ENCODE results near the gene ZNF124. TPM values are rescaled to one million over a fixed set of nuclear protein-coding genes. Genes with fewer than 3 reads are reported as not detected.
"Not testable (repeated sequence)": the region's sequence is repeated elsewhere in the genome, so short reads cannot be mapped to it uniquely, and the experiment has no call there.

The ZNF124 gene
- total and polyA plus RNA-seq, 2 experiments from 2014 or later = 23.2 to 43.9 TPM

DNA sequence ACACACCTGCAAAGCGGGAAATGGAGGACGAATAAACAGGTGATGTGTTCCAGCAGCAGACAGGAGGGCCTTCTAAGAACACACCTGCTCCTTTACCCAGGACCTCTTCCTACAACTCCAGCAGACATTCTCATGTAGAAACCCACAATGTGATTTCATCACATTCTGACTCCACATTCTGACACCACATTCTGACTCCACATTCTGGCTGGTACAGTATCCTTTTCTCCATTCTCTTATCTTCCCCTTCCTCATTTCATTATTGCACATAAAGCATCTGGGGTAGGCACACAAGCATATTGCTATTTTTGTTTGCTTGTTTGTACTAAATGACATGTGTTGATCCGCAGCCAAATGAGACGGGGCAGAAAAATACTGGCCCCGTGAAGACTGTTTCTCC lies 3.6 kb upstream of the ZNF124 start (continued):
- TF ChIP-seq, protein P1, sequence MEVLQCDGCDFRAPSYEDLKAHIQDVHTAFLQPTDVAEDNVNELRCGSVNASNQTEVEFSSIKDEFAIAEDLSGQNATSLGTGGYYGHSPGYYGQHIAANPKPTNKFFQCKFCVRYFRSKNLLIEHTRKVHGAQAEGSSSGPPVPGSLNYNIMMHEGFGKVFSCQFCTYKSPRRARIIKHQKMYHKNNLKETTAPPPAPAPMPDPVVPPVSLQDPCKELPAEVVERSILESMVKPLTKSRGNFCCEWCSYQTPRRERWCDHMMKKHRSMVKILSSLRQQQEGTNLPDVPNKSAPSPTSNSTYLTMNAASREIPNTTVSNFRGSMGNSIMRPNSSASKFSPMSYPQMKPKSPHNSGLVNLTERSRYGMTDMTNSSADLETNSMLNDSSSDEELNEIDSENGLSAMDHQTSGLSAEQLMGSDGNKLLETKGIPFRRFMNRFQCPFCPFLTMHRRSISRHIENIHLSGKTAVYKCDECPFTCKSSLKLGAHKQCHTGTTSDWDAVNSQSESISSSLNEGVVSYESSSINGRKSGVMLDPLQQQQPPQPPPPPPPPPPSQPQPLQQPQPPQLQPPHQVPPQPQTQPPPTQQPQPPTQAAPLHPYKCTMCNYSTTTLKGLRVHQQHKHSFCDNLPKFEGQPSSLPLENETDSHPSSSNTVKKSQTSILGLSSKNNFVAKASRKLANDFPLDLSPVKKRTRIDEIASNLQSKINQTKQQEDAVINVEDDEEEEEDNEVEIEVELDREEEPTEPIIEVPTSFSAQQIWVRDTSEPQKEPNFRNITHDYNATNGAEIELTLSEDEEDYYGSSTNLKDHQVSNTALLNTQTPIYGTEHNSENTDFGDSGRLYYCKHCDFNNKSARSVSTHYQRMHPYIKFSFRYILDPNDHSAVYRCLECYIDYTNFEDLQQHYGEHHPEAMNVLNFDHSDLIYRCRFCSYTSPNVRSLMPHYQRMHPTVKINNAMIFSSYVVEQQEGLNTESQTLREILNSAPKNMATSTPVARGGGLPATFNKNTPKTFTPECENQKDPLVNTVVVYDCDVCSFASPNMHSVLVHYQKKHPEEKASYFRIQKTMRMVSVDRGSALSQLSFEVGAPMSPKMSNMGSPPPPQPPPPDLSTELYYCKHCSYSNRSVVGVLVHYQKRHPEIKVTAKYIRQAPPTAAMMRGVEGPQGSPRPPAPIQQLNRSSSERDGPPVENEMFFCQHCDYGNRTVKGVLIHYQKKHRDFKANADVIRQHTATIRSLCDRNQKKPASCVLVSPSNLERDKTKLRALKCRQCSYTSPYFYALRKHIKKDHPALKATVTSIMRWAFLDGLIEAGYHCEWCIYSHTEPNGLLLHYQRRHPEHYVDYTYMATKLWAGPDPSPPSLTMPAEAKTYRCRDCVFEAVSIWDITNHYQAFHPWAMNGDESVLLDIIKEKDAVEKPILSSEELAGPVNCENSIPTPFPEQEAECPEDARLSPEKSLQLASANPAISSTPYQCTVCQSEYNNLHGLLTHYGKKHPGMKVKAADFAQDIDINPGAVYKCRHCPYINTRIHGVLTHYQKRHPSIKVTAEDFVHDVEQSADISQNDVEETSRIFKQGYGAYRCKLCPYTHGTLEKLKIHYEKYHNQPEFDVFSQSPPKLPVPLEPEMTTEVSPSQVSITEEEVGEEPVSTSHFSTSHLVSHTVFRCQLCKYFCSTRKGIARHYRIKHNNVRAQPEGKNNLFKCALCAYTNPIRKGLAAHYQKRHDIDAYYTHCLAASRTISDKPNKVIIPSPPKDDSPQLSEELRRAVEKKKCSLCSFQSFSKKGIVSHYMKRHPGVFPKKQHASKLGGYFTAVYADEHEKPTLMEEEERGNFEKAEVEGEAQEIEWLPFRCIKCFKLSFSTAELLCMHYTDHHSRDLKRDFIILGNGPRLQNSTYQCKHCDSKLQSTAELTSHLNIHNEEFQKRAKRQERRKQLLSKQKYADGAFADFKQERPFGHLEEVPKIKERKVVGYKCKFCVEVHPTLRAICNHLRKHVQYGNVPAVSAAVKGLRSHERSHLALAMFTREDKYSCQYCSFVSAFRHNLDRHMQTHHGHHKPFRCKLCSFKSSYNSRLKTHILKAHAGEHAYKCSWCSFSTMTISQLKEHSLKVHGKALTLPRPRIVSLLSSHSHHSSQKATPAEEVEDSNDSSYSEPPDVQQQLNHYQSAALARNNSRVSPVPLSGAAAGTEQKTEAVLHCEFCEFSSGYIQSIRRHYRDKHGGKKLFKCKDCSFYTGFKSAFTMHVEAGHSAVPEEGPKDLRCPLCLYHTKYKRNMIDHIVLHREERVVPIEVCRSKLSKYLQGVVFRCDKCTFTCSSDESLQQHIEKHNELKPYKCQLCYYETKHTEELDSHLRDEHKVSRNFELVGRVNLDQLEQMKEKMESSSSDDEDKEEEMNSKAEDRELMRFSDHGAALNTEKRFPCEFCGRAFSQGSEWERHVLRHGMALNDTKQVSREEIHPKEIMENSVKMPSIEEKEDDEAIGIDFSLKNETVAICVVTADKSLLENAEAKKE (CRISPR knock-in tag; IDR thresholded peaks at IDR 0.05) = no peak

- Histone ChIP-seq H3K4me1 (ENCODE audit: insufficient read depth) (peaks cover 4% of the 10 kb centered on the region; the same call in 1 of the 2 replicates), H3K27ac (ENCODE audit: low read depth) (no peak overlapping the region), H3K9me2 (ENCODE audit: insufficient read depth) (no peaks in the 10 kb centered on the region), H3K27me3 (ENCODE audit: insufficient read depth) (no peaks in the 10 kb centered on the region), H2AFZ (no peak overlapping the region), H3K4me2 (no peak overlapping the region), H3F3A (replicated peaks; ENCODE audit: low read depth) (no peaks in the 10 kb centered on the region), H3K79me2 (replicated peaks; ENCODE audit: insufficient read depth) (peaks cover 18% of the 10 kb centered on the region), H3K36me3 (ENCODE audit: insufficient read depth) (no peaks in the 10 kb centered on the region), H3K4me3 (no peak overlapping the region), H4K20me1 (replicated peaks; ENCODE audit: insufficient read depth) (peaks cover 2% of the 10 kb centered on the region; the same call in 1 of the 2 replicates)
- no peak overlapping the region for H3K27ac Mint-ChIP-seq
- H3K36me3 Mint-ChIP-seq (ENCODE audit: low read depth) = peaks cover 15% of the 10 kb centered on the region
- DNase-seq (ENCODE audit: low spot score) = no peak
- peaks cover 7% of the 10 kb centered on the region for H3K27me3 Mint-ChIP-seq (ENCODE audit: insufficient read depth, low read depth, poor library complexity)
- peaks cover 11% of the 10 kb centered on the region; the same call in 2 of the 3 replicates for H3K4me1 Mint-ChIP-seq
- ATAC-seq = no peak
- TF ChIP-seq NANOG (IDR thresholded peaks at IDR 0.05; ENCODE audit: borderline replicate concordance) = no peak
- H3K9me3 Mint-ChIP-seq = peaks cover 6% of the 10 kb centered on the region; the same call in 2 of the 3 replicates
- H3K4me3 Mint-ChIP-seq = no peak overlapping the region
Observed at GRCh38 chr1:247173431-247173830, 1.6 kb upstream of the ZNF124 start.

GRCh38 chr1:247172996-247173395 lies 1.2 kb upstream of the ZNF124 start:
- Histone ChIP-seq H3K4me2 (no peak overlapping the region), H3K27ac (ENCODE audit: low read depth) (no peak overlapping the region), H4K20me1 (replicated peaks; ENCODE audit: insufficient read depth) (peaks cover 7% of the 10 kb centered on the region; the same call in 1 of the 2 replicates), H3K4me1 (ENCODE audit: insufficient read depth) (peaks cover 9% of the 10 kb centered on the region), H3K27me3 (ENCODE audit: insufficient read depth) (no peaks in the 10 kb centered on the region), H3K79me2 (replicated peaks; ENCODE audit: insufficient read depth) (peaks cover 22% of the 10 kb centered on the region), H3K36me3 (ENCODE audit: insufficient read depth) (no peaks in the 10 kb centered on the region), H2AFZ (no peak overlapping the region), H3F3A (replicated peaks; ENCODE audit: low read depth) (no peaks in the 10 kb centered on the region), H3K4me3 (no peak overlapping the region), H3K9me2 (ENCODE audit: insufficient read depth) (no peaks in the 10 kb centered on the region)
- no peak for ATAC-seq
- no peak overlapping the region for H3K4me3 Mint-ChIP-seq
- peaks cover 12% of the 10 kb centered on the region; the same call in 2 of the 3 replicates for H3K4me1 Mint-ChIP-seq
- peaks cover 7% of the 10 kb centered on the region for H3K27me3 Mint-ChIP-seq (ENCODE audit: insufficient read depth, low read depth, poor library complexity)
- peaks cover 19% of the 10 kb centered on the region for H3K36me3 Mint-ChIP-seq (ENCODE audit: low read depth)
- TF ChIP-seq, protein P2, sequence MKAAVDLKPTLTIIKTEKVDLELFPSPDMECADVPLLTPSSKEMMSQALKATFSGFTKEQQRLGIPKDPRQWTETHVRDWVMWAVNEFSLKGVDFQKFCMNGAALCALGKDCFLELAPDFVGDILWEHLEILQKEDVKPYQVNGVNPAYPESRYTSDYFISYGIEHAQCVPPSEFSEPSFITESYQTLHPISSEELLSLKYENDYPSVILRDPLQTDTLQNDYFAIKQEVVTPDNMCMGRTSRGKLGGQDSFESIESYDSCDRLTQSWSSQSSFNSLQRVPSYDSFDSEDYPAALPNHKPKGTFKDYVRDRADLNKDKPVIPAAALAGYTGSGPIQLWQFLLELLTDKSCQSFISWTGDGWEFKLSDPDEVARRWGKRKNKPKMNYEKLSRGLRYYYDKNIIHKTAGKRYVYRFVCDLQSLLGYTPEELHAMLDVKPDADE (IDR thresholded peaks at IDR 0.05) = no peak
- TF ChIP-seq POLR2AphosphoS5 (IDR thresholded peaks at IDR 0.05; ENCODE audit: low read depth) (no peak), JUNB (IDR thresholded peaks at IDR 0.05; ENCODE audit: unreplicated experiment) (no peak), ZNF114 (CRISPR knock-in tag; IDR thresholded peaks at IDR 0.05) (no peak)
- peaks cover 6% of the 10 kb centered on the region; the same call in 2 of the 3 replicates for H3K9me3 Mint-ChIP-seq
- no peak overlapping the region for H3K27ac Mint-ChIP-seq
- no peak for DNase-seq (ENCODE audit: low spot score)

DNA sequence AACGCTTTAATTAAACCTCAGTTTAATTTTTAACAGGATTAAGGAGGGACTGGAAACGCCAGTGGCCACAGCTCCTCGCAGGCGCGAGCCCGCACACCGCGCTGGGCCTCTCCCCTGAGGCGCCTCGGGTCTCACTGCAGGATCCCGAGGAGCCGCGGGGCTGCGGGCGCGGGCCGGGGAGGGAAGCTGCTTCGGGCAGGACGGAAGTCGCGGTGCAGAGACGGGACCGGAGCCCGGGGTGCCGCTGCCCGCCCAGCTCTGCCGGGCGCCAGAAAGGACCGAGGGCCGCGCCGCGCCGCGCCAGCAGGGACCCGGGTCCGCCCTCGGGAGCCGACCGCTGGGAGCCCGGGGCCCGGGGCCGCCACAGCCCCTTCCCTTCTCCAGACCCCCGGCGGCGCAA lies 377 bp downstream of the ZNF124 start:
- peaks cover 24% of the 10 kb centered on the region; the same call in 2 of the 3 replicates for H3K4me1 Mint-ChIP-seq
- Histone ChIP-seq H4K20me1 (replicated peaks; ENCODE audit: insufficient read depth) (peaks cover 22% of the 10 kb centered on the region), H3K4me1 (ENCODE audit: insufficient read depth) (peaks cover 16% of the 10 kb centered on the region), H3K79me2 (replicated peaks; ENCODE audit: insufficient read depth) (peaks cover 38% of the 10 kb centered on the region)
- H3K27ac ChIP-seq (ENCODE audit: low read depth); DNase-seq (ENCODE audit: low spot score); H3K4me3 ChIP-seq; H3K36me3 ChIP-seq (ENCODE audit: insufficient read depth); H3K27ac Mint-ChIP-seq; H3K27me3 ChIP-seq (ENCODE audit: insufficient read depth); H3F3A ChIP-seq (replicated peaks; ENCODE audit: low read depth); H3K4me3 Mint-ChIP-seq; H3K9me3 Mint-ChIP-seq; H3K27me3 Mint-ChIP-seq (ENCODE audit: insufficient read depth, low read depth, poor library complexity); H2AFZ ChIP-seq; H3K4me2 ChIP-seq; H3K9me2 ChIP-seq (ENCODE audit: insufficient read depth): not testable (repeated sequence)
- peak; percentile 81 for ATAC-seq
- H3K36me3 Mint-ChIP-seq (ENCODE audit: low read depth) = peaks cover 35% of the 10 kb centered on the region

Data from GM23338 (cell line).